GM06990 (cell line): ENCODE results near the gene EMCN.

Source experiments
- DNase-seq: peaks from one replicate; pipeline ENCODE4 v3.0.0-alpha.2; 2011; ENCODE audit not compliant: insufficient read length; ENCODE audit errors: extremely low read depth
- H3K27me3 ChIP-seq: replicated peaks from 2 replicates; pipeline ENCODE4 v1.6.0; 2011; ENCODE audit warnings: low read length; ENCODE audit not compliant: control insufficient read depth, insufficient read depth
- H3K36me3 ChIP-seq: 2 replicates; pipeline ENCODE4 v1.5.1; 2011; ENCODE audit warnings: low read length; ENCODE audit not compliant: control insufficient read depth, insufficient read depth
- H3K4me3 ChIP-seq: replicated peaks from 2 replicates; pipeline ENCODE4 v1.5.1; 2011; ENCODE audit warnings: low read depth, mild to moderate bottlenecking, control low read depth, low read length
- TF ChIP-seq, protein P1 (sequence below): IDR thresholded peaks from 2 replicates; pipeline ENCODE4 v1.5.1; 2011; ENCODE audit warnings: low read length, control low read depth, mild to moderate bottlenecking, inconsistent platforms; ENCODE audit not compliant: insufficient read depth, poor library complexity, severe bottlenecking

The EMCN gene

DNA sequence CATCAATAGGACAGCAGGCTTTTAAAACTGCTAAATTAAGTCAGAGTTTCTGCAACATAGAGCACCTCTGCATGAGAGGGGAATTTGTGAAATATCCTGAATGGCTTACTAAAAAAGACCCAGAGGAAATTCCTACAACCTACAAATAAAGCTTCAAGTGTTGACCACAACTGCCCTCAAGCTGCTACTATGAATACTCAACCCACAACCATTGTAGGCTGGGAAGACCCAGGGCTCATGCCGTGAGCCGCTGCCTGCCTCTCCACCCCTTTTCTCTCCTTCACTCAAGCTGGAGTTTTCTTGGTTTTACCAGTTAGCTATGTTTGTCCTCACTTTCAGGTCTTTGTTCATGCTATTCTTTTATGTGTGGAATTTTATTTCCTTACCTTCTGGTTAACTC lies 151.6 kb downstream of the EMCN start:
- H3K36me3 ChIP-seq: no peaks in the 10 kb centered on the region
- H3K27me3 ChIP-seq: no peaks in the 10 kb centered on the region
- TF ChIP-seq, protein P1, sequence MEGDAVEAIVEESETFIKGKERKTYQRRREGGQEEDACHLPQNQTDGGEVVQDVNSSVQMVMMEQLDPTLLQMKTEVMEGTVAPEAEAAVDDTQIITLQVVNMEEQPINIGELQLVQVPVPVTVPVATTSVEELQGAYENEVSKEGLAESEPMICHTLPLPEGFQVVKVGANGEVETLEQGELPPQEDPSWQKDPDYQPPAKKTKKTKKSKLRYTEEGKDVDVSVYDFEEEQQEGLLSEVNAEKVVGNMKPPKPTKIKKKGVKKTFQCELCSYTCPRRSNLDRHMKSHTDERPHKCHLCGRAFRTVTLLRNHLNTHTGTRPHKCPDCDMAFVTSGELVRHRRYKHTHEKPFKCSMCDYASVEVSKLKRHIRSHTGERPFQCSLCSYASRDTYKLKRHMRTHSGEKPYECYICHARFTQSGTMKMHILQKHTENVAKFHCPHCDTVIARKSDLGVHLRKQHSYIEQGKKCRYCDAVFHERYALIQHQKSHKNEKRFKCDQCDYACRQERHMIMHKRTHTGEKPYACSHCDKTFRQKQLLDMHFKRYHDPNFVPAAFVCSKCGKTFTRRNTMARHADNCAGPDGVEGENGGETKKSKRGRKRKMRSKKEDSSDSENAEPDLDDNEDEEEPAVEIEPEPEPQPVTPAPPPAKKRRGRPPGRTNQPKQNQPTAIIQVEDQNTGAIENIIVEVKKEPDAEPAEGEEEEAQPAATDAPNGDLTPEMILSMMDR: no peak
- no peak overlapping the region for H3K4me3 ChIP-seq
- DNase-seq: peak; percentile 8

DNA sequence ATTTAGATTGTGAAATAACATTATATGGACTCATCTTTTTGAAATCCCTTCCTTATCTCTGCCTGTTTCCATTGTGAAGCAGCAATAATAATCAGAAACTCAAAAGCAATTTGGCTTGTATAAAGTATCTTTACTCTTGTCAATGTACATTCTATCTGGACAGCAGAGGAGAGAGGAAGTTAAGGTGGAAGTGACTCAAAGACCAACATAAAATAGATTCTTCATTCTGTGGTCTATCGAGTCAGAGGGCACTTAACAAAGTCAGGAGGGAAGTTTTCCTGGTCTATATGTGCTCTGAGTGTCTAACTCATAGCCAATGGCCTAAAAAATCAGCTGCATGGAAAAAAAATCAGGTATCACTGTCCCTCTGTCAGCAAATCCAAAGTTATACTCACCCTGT lies 155.5 kb downstream of the EMCN start:
- TF ChIP-seq, protein P1: no peak
- no peak overlapping the region for H3K4me3 ChIP-seq
- no peak for DNase-seq
- H3K27me3 ChIP-seq: no peaks in the 10 kb centered on the region
- no peaks in the 10 kb centered on the region for H3K36me3 ChIP-seq

DNA sequence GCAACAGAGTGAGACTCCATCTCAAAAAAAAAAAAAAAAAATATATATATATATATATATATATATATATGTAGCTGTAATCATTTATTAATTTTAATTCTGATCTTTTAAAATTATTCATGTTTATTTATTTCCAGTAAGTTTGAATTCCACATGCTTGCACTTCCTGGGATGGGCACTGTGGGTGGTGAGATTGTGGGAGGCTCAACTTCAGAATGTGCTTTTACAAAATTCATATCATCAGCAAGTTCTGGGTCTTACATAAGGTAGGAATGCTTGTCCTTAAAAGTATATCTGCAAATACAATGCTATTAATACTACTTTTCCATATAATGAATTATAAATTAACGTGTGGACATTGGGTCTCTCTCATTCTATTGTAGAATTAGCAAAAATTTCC lies 156.5 kb downstream of the EMCN start:
- no peaks in the 10 kb centered on the region for H3K27me3 ChIP-seq
- DNase-seq: no peak
- TF ChIP-seq, protein P1: no peak
- H3K4me3 ChIP-seq: no peak overlapping the region
- H3K36me3 ChIP-seq: no peaks in the 10 kb centered on the region

DNA sequence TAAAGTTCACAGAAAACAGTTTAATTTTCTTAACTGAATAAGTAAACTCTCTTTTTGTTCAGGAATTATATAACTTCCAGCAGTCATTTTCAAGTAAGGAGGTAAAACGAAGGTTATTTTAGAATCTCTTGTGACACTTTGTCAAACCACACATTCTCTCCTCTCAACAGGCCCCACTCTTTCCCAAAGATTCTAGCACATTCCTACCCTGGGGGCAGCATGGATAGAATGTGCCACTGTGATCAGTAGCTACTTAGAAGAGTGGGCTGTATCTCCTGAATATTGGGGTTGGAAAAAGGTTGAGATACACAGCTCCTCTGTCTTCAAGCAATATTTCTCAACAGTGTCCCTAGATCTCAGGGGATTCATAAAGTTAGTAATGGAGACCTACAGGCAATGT lies 157.6 kb downstream of the EMCN start:
- no peak overlapping the region for H3K4me3 ChIP-seq
- DNase-seq: no peak
- TF ChIP-seq, protein P1: no peak
- H3K27me3 ChIP-seq: no peaks in the 10 kb centered on the region
- H3K36me3 ChIP-seq: no peaks in the 10 kb centered on the region

DNA sequence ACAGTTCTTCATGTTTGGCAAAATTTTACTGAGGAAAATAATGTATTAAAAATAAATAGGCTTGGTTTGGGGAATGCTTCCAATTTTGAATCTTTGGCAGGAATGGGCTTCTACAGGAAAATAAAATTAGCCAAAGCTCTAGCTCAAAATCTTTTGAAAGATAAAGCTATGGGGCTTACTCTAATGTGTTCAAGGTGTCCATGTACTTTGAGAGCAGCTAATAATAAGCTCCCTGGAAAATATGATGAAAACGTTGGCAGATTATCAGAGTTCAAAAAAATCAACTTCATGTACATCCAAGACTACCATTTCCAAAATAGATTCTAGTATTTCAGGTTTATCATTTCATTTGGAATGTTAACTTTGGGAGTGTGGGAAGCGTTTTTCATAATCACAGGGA lies 158.4 kb downstream of the EMCN start:
- Histone ChIP-seq H3K36me3 (no peaks in the 10 kb centered on the region), H3K27me3 (no peaks in the 10 kb centered on the region), H3K4me3 (no peak overlapping the region)
- TF ChIP-seq, protein P1: no peak
- DNase-seq: no peak

DNA sequence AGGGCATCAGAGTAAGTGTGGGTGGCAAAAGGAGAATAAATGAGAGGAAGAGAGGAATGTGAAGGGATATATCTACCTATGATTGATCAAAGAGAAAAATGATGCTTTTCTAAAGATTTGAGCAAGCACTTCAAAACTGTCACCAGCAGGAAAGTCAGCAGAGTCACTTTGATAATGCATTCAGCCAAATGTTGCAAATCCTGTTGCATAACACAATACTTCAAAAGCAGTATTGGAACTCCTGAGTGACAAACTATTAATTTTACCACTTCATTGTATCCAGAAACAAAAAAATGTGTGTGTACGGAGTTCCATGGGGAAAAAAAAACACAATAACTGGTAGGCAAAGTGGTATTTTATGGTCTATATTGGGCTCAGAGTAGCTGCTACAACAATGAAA lies 160.3 kb downstream of the EMCN start:
- no peak overlapping the region for H3K4me3 ChIP-seq
- TF ChIP-seq, protein P1: no peak
- no peaks in the 10 kb centered on the region for H3K27me3 ChIP-seq
- no peaks in the 10 kb centered on the region for H3K36me3 ChIP-seq
- no peak for DNase-seq
